Stimulated activated CD4-positive, alpha-beta T cell treated with anti-CD3 and anti-CD28 coated beads, Interleukin-1b, Interleukin-23, amount 100 ng/mL, for 48 hours (primary cell): ENCODE data around the gene GNAI2.
"Not testable (repeated sequence)": the region's sequence is repeated elsewhere in the genome, so short reads cannot be mapped to it uniquely, and the experiment has no call there.

Experiments used
- DNase-seq: peaks from one replicate; pipeline ENCODE4 v3.0.0-alpha.2; 2020

GNAI2 gene

DNA sequence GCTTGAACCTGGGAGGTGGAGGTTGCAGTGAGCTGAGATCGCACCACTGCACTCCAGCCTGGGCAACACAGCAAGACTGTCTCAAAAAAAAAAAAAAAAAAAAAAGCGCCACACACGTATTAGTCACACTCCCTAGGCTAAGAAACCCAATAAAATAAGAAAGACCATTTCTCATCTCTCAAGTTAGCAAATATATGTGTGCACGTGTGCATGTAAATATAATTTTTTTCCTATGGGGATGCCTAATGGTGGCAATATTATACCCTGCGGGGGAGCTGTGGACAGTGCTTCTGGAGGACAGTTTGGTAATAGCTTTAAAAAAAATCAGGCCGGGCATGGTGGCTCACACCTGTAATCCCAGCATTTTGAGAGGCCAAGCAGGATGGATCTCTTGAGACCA lies 48.1 kb downstream of the GNAI2 start:
- not testable (repeated sequence) for DNase-seq

DNA sequence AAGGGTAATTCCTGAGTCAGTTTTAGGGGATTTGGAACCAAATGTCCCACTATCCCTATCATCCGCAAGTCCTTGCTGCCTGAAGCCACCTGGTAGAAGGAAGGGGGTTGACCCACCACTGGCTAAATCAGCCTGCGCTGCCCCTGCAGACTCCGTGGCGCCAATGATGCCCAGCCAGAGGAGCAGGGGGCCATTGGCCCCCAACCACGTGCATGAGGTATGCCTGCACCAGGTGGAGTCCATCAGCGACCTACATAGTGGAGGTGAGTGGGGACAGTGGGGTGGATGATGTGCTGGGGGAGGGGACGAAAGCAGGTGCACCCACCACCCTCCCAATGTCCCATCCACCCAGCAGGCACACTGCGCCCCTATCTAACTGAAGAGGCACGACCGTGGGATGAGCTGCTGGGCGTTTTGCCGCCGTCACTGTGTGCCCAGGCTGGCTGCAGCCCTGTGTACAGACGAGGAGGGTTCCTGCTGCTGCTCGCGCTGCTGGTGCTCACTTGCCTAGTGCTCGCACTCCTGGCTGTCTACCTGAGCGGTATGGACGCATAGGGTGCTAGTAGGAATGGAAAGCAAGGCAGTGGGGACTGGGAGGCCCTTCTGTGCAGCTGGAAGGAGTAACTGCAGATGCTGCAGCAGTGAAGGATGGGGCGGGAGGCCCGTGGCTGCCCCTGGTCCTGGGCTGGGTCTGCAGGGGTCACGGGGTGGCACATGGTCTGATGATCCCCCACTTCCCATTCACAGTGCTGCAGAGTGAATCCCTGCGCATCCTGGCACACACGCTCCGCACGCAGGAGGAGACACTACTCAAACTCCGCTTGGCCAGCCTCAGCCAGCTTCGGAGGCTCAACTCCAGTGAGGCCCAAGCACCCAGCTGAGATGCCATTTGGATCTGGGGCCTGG lies 50.6 kb downstream of the GNAI2 start:
- DNase-seq, result no peak

- DNase-seq, result no peak
Measured at GRCh38 chr3:50287262-50287661, 51.3 kb downstream of the GNAI2 start.

DNA sequence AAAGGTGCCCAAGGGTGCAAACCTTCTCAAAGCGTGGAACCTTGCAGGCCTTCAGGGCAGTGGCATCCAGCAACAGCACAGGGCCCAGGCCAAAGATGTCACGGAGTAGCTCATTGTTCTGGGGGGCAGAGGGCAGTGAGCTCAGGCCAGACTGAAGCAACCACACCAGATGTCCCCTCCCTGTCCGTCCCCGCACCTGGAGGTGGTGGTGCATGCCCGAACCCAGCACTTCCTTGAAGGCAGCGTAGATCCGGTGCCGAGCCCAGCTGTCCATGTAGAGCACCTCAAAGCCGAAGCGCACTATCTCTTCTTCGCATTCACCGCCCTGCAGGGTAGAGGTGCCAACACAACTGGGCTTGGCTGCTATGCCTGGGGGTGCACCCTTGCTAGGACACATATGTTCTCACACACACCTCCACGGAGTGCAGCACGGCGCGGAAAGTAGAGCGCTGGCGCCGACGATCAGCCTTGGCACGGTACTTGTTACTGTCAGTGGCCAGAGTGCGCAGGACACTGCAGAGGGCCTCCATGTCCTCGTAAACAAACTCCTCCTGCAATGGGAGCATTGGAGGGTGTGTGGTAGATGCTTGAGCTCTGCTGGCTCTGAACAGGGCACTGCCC lies 52.5 kb downstream of the GNAI2 start:
- no peak for DNase-seq

DNA sequence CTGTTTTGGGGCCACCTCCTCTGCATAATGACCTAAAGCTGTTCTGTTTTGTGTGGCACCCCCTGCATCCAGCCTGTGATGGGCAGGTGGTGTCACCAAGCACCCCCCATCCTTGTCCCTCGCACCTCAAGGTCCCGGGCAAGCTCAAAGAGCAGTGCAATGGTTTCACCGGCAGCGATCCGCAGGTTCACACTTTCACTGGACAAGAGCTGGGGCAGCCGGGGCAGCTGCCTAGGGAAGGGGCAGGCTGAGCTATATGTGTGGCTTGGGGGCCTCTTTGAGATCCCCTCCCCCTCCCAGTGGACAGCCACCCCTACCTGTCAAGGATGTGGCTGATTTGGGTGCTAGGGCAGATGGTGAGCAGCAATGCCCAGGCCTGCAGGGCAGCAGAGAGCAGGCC lies 53.1 kb downstream of the GNAI2 start:
- no peak for DNase-seq

DNA sequence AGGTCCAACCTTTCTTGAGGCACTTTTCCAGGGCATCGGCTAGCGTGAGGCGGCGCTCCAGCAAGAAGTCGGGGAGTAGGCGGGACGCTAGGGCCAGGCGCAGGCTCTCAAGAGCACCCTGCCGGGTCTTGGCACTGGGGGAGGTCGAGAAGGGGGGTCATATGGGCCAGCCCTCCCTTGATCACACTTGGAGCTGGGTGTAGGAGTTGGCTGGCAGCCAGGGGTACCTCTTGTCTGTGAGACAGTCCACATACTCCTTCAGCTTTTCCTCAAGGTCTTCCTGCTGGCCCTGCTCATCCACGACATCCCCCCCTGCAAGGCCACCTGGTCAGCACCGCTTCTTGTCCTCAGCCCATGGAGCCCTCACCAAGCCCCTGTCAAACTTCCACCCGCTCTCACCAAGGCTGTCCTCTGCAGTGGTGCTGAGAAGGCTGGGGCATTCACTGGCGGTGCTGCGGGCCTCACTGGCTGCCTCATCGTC lies 54.2 kb downstream of the GNAI2 start:
- no peak for DNase-seq

GRCh38 chr3:50292159-50293078 lies 56.4 kb downstream of the GNAI2 start, which contains the start of gene IFRD2:
Gene IFRD2 (minus strand): TSS chr3:50292429. CDS start chr3:50292274, 155 bp downstream.
- peak; percentile 97 for DNase-seq

GRCh38 chr3:50293079-50293801 lies 57.2 kb downstream of the GNAI2 start:
- DNase-seq, result no peak

DNA sequence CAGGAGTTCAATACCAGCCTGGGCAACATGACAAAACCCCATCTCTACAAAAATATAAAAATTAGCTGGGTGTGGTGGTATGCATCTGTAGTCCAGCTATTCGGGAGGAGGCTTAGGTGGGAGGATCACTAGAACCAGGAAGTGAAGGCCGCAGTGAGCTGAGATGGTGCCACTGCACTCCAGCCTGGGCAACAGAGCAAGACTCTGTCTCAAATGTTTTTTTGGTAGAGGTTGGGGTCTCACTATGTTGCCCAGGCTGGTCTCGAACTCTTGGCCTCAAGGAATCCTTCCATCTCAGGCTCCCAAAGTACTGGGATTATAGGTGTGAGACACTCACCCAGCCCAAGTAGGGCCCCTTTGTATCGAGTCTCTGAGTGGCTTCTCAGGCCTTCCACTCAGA lies 58.1 kb downstream of the GNAI2 start:
- no peak for DNase-seq

- no peak for DNase-seq
Measured at GRCh38 chr3:50294492-50295403, 58.7 kb downstream of the GNAI2 start.

- DNase-seq, result no peak
Measured at GRCh38 chr3:50295553-50296431, 59.8 kb downstream of the GNAI2 start.

DNA sequence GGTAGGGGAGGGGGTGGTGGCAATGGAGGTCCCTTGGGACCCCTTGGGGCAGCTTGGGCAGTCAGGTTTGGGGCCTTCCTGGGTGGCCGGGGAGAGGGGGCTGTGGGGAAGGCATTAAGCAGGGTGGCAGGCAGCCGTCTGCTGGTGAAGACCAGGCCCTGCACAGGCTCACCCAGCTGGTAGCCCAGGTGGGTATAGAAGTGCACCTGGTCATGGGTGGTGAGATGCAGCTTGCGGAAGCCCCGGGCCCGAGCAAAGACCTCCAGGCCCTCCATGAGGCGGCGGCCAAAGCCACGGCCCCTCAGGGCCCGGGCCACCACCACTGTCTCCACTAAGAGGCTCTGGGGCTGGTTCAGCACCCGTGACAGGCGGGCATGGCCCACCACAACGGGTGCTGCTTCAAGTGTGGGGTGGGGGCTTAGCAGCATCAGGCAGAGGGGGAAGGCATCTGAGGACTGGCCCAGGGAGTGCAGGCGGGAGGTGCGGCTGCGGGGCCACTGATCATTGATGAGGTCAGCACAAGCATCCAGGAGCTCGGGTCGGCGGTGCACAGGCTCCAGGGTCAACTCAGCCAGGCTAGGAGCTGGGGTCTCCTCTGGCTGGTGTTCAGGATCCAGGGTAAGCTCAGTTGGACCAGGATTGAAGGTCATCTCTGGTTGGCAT lies 60.8 kb downstream of the GNAI2 start:
- no peak for DNase-seq

DNA sequence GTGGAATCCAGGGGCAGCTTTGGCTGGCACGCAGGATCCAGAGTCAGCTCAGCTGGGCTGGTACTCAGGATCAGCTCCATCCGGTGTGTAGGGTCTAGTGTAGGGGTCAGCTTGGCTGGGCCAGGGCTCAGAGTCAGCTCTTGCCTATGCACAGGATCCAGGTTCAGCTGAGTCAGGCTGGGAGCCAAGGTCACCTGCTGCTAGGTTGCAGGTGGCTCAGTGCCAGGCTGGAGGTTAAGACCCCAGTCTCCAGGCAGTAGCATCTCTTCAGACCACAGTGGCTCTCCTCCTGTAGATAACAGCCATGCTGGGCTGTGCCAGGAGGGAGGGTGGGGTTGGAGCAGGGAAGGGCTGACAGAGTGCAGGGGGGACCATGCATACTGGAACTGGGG lies 61.4 kb downstream of the GNAI2 start:
- DNase-seq, result no peak

DNA sequence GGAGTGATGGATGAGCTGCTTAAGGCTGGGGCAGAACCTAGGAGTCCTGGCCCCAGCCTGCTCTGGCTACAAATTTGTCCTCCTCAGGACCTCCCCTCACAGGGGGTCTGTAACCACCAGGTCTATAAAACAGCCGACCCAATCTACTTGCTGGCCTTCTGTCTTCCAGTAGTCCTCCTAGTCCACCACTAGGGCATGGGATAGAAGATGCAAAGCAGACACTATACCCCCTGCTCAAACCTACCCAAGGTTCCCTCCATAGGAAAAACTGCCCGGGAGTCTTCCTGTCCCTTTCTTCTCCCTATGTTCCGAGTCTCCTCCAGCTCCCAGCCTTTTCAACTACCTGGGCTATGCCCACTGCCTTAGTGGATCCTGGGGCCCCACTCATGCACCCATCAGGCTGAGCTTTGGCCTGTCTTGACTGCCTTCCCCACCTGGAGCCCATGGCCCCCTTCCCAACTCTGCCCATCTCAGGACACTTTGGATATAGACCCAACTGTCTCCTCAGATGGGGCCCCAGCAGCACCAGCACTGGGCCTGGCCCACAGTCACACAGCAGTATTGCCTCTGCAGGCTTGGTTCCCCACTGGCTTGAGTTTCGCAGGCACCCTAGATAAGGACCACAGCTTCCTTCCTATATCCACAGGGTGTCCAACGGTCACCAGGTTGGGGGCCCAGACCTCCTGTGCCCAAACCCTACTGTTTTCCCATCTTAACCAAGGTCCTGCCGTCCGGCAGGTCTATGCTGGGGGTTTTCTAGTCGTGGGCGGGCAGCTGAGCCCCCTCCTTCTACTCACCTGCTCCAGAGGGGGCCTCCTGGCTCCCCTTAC lies 62.1 kb downstream of the GNAI2 start:
- no peak for DNase-seq

DNA sequence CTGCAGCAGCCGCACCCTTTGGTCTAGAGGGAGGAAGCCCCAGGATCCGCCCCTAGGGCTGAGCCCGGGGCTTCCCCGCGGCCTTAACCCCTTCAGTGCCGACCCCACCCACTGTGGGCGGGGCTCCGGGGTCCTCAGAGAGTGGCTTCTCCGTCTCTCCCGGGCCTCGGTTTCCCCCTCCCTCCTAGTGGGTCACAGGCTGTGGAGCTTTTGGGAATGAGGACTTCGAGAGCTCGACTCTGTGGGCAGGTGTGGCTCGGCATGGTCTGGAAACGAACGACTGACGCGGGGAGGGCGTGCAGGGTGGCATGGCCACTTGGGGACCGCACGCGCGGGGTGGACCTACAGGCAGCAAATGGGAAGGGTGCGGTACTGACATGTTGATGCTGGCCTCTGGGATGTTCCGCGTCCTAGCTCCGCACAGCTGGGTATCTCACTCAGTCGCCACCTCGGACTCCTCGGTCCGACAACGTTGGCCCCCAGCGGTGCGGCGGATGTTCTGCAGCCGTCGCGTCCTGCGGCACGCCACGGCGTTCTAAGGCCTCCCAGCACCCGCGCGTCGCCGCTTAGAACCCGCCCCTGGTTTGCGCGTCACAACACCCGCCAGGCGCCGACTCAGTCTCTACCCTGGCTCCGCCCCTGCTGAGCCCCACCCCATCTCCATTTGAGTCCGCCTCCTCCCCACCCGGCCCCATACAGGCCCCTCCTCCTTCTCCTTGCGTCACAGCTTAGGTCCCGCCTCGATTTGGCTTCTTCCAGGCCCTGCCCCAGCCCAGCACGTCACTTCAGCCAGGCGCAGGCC lies 63.0 kb downstream of the GNAI2 start, which contains the start of the genes HYAL3 and NAA80:
TSS of gene HYAL3 (minus strand) at position 570 of the 802 bp plus-strand sequence. CDS start 3,803 bp downstream, outside the sequence.
TSS of gene NAA80 (minus strand) at position 570 of the 802 bp plus-strand sequence. CDS start 1,942 bp downstream, outside the sequence.
- DNase-seq, result peak; percentile 100

DNA sequence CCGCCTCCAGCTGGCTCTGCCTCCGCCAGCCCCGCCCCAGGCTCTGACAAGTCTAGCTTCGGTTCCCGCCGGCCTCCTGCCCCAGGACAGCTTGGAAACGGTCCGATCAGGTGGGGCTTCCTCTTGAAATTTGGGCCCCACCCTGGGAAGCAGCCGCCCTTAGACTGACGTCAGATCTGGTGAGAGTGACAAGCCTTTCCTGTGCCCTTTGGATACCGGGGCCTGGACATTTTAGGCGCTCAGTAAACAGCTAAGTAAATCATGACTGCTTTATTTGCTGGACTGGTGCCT lies 63.6 kb downstream of the GNAI2 start:
- no peak for DNase-seq

GRCh38 chr3:50299929-50300680 lies 64.1 kb downstream of the GNAI2 start:
- DNase-seq, result no peak
